ENCODE results near the gene SLC38A1.

- TF ChIP-seq SUZ12 (IDR thresholded peaks at IDR 0.05; ENCODE audit: extremely low read depth, insufficient read depth, insufficient read length), result no peak
- TF ChIP-seq YY1 (IDR thresholded peaks at IDR 0.05; ENCODE audit: insufficient read depth, insufficient read length), result no peak
- no peak for TF ChIP-seq ZNF274 (IDR thresholded peaks at IDR 0.05; ENCODE audit: low read depth, low read length)
These were observed 94.7 kb downstream of the SLC38A1 start for GRCh38 chr12:46174061-46174662.
